Stimulated activated CD4-positive, alpha-beta T cell treated with anti-CD3 and anti-CD28 coated beads, TNF-alpha, amount 100 ng/mL, for 48 hours (primary cell): ENCODE data around the gene CRTC1.
A peak's percentile ranks its signal among the peaks of the same experiment; 100 is the strongest.
"Not testable (repeated sequence)": the region's sequence is repeated elsewhere in the genome, so short reads cannot be mapped to it uniquely, and the experiment has no call there.

Source experiments
- DNase-seq, 3 donors: peaks; one replicate each; pipeline ENCODE4 v3.0.0-alpha.2; 2020; ENCODE audit warnings: low read depth in 3 of 3

CRTC1 gene

DNA sequence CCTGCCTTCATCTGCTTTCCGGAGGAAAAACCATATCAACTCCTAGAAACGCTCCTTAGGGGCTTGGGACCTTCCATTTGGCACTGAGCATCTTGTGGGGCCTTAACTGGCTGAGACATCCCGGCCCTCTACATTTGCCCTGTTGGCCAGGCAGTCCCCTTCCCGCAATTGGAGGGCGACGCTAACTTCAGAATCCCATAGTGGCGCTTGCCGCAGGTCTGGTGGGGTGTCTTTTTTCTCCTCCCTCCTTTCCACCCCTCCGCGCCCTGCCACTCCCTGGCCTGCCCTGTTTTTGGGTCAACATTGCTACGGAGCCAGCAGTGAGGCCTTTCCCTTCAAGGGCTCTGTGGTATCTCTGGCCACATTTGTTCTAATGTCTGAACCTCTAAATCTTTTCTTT is 13.6 kb upstream of the CRTC1 start:
- DNase-seq, result no peak

- no peak for DNase-seq
These were observed 13.2 kb upstream of the CRTC1 start for GRCh38 chr19:18670312-18670711.

- no peak for DNase-seq
These were observed 12.0 kb upstream of the CRTC1 start for GRCh38 chr19:18671303-18672043.

- no peak for DNase-seq
These were observed 11.4 kb upstream of the CRTC1 start for GRCh38 chr19:18672044-18672451.

DNA sequence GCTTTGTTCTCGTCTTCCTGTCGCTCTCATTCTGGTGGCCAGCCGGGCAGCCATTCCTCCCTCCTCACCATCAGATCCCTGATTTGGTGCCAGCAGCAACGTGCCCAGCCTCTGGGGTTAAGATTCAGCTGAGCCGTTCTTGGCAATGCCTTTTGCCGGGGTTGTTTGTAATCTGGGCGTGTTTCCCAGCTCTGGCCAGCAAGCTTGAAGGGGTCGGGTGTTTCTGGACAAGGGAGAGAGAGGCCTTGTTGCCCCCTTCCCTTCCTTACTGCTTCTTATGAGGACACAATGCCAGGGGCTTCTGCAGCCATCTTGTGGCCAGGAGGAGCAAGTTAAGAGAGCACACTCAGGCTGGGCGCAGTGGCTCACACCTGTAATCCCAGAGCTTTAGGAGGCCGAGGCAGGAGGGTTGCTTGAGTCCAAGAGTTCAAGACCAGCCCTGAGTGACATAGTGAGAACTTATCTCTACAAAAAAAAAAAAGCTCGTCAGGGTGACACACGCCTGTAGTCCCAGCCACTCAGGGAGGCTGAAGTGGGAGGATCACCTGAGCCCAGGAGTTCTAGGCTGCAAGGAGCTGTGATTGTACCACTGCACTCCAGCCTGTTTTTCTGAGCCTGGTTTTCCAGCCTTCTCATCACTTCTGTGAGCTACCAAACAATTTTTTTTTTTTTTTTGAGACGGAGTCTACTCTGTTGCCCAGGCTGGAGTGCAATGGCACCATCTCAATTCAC is 10.7 kb upstream of the CRTC1 start:
- no peak for DNase-seq

- no peak for DNase-seq
These were observed 8.9 kb upstream of the CRTC1 start for GRCh38 chr19:18674616-18675015.

DNA sequence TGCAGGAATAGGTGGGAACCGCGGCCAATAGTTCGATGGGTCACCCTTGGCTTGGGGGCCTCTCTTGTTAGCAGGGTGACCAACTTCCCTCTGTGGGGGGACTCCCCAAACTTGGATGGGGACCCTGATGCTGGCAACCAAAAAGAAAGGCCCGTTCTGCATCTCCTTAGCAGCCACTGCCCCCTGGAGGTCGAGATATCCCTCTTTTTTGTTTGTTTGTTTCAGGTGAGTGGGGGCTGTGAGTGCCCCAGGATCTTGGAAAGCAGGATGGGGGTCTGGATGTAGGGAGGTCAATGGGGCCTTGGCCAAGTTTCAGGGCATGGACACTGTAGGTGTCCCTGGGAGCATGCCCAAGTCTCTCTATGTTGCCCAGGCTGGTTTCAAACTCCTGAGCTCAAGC is 7.7 kb upstream of the CRTC1 start:
- no peak for DNase-seq

DNA sequence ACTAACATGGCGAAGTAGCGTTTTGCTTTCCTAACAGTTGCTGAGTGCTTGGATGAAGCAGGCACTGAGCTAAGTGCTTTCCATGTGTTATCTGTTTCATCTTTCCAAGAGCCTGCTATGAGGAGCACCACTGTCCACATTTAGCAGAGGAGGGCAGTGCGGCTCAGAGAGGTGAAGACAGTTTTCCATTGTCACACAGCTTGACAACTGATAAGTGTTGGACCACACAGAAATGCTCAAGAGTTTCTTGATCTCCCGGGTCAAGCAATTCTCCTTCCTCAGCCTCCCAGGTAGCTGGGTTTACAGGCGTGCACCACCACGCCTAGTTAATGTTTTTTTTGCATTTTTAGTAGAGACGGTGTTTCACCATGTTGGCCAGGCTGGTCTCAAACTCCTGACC is 6.8 kb upstream of the CRTC1 start:
- no peak for DNase-seq

GRCh38 chr19:18677156-18677555 is 6.3 kb upstream of the CRTC1 start:
- DNase-seq, result no peak

DNA sequence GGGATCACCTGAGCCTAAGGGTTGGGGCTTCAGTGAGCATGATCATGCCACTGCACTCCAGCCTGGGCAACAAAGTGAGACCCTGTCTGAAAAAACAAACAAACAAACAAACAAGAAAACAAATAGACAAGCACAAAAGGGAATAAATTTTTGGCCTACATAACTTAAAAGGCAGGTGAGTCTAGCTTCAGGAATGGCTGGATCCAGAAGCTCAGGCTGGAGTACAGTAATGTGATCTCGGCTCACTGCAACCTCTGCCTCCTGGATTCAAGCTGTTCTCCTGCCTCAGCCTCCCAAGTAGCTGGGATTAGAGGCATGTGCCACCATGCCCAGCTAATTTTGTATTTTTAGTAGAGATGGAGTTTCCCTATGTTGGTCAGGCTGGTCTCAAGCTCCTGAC is 3.3 kb upstream of the CRTC1 start:
- not testable (repeated sequence) for DNase-seq

DNA sequence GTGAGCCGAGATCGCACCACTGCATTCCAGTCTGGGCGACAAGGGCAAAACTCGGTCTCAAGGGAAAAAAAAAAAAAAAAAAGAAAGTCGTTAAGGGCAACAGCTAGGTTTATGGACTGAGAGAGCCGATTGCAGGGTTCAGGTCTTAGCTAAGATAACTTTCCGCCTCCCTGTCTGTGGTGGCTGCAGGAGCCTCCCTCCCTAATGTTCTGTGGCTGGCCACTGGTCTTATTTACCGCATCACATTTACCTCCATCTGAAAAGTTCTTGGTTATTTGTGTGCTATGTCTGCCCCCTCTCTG is 722 bp upstream of the CRTC1 start:
- DNase-seq, result no peak

- no peak for DNase-seq
These were observed 620 bp downstream of the CRTC1 start for GRCh38 chr19:18683958-18684641.

- no peak for DNase-seq
These were observed 1.1 kb downstream of the CRTC1 start for GRCh38 chr19:18684642-18684993.

DNA sequence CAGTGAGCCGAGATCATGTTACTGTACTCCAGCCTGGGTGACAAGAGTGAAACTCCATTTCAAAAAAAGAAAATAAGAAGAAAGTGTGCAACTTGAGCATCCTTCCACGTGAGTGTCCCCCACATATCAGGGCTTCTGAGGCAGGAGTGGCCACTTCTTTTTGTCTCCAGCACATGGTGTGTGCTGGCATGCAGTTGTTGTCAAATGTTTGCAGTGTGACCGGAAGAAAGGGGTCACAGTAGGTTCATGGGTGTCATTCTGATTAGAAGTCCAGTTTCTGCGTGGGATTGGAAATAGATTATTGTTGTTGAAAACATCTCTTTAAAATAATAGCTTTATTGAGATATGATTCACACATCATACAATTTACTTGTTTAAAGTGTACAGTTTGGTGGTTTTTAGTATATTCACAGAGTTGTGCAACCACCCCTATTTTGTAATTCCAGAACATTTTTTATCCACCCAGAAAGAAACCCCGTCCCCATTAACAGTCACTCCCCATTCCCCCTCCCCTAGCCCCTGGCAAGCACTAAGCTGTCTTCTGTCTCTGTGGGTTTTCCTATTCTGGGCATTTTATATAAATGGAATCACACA is 2.2 kb downstream of the CRTC1 start:
- no peak for DNase-seq

- DNase-seq, result no peak
These were observed 4.4 kb downstream of the CRTC1 start for GRCh38 chr19:18687740-18688465.

- no peak for DNase-seq
These were observed 12.5 kb downstream of the CRTC1 start for GRCh38 chr19:18696023-18696422.

DNA sequence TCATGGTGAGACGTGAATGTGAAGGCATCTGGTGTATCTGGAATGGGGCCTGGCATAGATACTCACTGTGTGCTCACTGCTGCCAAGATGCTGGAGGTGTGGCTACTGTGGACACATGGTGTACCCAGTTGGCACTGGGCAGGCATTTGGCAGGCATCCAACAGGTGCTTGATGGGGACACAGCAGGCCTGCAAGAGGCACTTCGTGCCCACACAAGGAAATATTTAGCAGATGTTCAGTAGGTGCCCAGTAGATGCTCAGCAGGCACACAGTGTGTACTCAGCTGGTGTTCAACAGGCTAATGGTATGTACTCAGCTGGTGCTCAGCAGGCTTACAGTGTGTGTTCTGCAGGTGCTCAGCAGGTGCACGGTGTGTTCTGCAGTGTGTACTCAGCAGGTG is 14.2 kb downstream of the CRTC1 start:
- DNase-seq, result no peak

DNA sequence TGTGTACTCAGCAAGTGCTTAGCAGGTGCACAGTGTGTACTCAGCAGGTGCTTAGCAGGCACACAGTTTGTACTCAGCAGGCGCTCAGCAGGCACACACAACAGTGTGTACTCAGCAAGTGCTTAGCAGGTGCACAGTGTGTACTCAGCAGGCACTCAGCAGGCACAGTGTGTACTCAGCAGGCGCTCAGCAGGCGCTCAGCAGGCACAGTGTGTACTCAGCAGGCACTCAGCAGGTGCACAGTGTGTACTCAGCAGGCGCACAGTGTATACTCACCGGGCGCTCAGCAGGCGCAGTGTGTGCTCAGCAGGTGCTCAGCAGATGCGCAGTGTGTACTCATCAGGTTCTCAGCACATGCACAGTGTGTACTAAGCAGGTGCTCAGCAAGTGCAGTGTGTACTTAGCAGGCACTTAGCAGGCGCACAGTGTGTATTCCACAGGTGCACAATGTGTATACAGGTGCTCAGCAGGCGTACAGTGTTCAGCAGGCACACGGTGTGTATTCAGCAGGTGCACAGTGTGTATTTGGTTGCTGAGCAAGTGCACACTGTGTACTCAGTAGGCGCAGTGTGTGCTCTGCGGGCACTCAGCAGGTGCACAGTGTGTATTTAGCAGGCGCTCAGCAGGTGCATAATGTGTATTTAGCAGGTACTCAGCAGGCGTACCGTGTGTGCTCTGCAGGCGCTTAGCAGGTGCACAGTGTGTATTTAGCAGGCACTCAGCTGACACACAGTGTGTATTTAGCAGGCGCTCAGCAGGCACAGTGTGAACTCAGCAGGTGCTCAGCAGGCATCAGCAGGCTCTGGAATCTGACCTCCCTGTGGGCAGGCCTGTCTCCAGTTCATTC is 15.1 kb downstream of the CRTC1 start:
- DNase-seq, result no peak

GRCh38 chr19:18699403-18700054 is 16.0 kb downstream of the CRTC1 start:
- DNase-seq, result no peak

DNA sequence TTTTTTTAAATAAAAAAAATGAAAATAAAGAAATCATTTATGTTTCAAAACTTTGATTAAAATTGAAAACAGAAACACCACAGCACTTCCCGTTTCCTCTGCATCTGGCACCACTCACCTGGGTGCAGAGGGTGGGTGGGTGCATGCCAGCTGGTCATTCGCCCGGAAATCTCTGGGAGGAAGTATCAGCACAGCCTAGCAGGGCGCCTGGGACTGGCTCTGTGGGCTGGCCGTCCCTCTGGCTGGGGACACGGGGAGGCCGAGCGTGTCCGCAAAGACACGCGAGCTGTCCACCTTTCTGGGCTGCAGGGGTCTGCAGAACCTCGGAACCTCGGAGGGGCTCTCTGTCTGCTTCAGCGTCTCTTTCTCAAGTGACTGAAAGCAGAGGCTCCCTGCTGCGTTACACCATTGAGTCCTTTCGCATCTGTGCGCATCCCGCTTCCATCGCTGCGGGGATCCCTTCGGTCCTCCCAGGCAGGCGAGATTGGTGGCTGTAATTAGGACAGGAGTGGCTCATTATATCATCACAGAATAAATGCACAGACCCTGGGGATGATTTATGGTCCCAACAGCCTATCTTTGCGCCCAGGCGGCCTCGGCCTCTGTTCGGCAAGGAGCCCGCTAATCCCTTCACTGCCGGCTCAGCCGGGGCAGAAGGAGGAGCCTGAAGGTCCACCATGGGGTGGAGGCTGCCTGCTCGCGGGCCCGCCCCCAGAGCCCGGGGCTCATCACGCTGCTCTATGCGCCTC is 17.2 kb downstream of the CRTC1 start:
- DNase-seq, result peak in 2 of 3 donors; percentile 34 to 54
